ENCODE measurements around the gene ASPDH. TPM values are rescaled to one million over a fixed set of nuclear protein-coding genes. Genes with fewer than 3 reads are reported as not detected.

The ASPDH gene
- total RNA-seq, 1 donor from 2014 or later = not detected

DNA sequence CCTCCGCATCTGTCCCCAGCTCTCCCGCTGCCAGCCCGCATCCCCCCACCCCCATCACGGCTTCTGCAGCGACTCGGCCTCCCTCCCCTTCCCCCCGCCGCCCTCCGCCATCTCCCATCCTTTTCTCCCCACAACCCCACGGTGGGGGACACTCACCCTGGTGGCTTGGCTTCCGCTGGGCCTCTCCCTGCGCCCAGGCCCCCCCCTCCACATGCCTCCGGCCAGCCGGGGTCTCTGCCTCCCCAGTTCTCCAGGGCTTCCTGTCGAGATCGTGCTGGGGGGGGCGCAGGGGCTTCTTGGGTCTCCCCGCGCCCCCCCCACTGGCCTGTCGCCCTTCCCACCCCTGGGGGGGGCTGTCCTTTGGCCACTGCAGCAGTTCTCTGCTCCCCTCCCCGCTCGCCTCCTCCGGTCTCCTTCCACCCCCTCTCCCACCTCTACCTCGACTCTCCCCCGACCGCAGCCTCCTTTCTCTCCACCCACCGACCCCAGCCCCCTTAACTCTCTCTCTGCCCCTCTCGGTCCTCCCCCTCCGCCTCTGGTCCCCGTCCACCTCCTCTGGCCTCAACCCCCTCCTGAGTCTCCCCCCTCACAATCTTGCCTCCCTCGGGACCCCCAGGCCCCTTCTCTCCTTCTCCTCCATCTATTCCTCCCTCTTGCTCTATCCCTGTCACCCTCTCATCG is 37.5 kb upstream of the ASPDH start:
- peaks cover 3% of the 10 kb centered on the region for H3K4me1 Mint-ChIP-seq (ENCODE audit: unreplicated experiment)
- H3K27ac Mint-ChIP-seq (ENCODE audit: unreplicated experiment) = no peak overlapping the region
- TF ChIP-seq, protein P1, sequence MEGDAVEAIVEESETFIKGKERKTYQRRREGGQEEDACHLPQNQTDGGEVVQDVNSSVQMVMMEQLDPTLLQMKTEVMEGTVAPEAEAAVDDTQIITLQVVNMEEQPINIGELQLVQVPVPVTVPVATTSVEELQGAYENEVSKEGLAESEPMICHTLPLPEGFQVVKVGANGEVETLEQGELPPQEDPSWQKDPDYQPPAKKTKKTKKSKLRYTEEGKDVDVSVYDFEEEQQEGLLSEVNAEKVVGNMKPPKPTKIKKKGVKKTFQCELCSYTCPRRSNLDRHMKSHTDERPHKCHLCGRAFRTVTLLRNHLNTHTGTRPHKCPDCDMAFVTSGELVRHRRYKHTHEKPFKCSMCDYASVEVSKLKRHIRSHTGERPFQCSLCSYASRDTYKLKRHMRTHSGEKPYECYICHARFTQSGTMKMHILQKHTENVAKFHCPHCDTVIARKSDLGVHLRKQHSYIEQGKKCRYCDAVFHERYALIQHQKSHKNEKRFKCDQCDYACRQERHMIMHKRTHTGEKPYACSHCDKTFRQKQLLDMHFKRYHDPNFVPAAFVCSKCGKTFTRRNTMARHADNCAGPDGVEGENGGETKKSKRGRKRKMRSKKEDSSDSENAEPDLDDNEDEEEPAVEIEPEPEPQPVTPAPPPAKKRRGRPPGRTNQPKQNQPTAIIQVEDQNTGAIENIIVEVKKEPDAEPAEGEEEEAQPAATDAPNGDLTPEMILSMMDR (IDR thresholded peaks at IDR 0.05; ENCODE audit: unreplicated experiment) = no peak
- peaks cover 27% of the 10 kb centered on the region for H3K36me3 Mint-ChIP-seq (ENCODE audit: low read depth, unreplicated experiment)
- no peak overlapping the region for H3K4me3 Mint-ChIP-seq (ENCODE audit: unreplicated experiment)
- peaks cover 49% of the 10 kb centered on the region for H3K9me3 Mint-ChIP-seq (ENCODE audit: unreplicated experiment)
- DNase-seq (ENCODE audit: low spot score) = no peak
- H3K27me3 Mint-ChIP-seq (ENCODE audit: unreplicated experiment) = peaks cover 30% of the 10 kb centered on the region

DNA sequence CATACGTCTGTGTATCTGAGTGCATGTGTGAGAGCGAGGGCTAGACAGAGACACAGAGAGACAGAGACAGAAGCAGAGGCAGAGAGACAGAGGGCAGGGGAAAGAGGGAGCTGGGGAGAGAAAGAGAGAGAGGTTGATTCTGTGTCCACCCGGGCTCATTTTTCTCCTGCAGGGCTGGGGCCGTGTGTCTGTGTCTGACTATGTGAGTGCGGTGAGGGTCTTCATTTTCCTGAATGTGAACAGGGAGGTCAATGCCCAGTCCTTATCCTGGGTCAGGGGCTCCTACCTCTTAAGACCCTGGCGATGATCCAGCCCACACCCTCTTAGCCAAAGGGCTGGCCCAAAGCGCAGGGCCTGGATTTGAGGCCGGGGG is 36.9 kb upstream of the ASPDH start:
- Mint-ChIP-seq H3K4me3 (ENCODE audit: unreplicated experiment) (no peak overlapping the region), H3K27me3 (ENCODE audit: unreplicated experiment) (peaks cover 28% of the 10 kb centered on the region), H3K9me3 (ENCODE audit: unreplicated experiment) (peaks cover 49% of the 10 kb centered on the region), H3K36me3 (ENCODE audit: low read depth, unreplicated experiment) (peaks cover 27% of the 10 kb centered on the region), H3K27ac (ENCODE audit: unreplicated experiment) (no peak overlapping the region), H3K4me1 (ENCODE audit: unreplicated experiment) (peaks cover 3% of the 10 kb centered on the region)
- no peak for DNase-seq (ENCODE audit: low spot score)
- TF ChIP-seq, protein P1 (IDR thresholded peaks at IDR 0.05; ENCODE audit: unreplicated experiment) = no peak

DNA sequence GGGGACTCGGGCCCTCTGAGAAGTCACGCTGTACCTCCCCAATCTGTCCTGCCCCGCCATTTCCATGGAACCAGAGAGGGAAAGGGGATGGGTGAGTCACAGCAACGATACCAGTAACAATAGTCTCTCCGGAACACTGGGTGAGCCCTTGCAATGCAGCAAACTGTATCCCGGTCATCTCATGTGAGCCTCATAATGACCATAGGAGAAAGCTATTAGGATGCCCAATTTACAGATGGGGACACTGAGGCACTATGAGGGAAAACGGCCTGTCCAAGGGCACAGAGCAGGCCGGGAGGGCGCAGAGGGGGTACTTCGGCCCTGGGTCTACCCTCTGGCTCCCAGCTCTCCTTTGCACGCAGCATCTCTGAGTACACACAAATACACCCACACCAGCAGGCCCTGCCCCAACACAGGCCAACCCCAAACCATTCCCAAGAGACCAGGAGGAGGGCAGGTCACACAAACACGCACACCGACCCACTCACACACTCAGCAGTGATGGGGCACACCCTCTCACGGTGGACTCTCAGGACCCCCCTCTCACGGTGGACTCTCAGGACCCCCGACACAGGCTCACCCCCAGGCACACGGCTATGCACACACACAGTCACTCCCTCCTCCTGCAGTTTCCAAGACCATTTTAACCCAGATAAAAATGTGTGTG is 36.3 kb upstream of the ASPDH start:
- H3K27me3 Mint-ChIP-seq (ENCODE audit: unreplicated experiment) = peaks cover 28% of the 10 kb centered on the region
- H3K27ac Mint-ChIP-seq (ENCODE audit: unreplicated experiment) = no peak overlapping the region
- peaks cover 3% of the 10 kb centered on the region for H3K4me1 Mint-ChIP-seq (ENCODE audit: unreplicated experiment)
- TF ChIP-seq, protein P1 (IDR thresholded peaks at IDR 0.05; ENCODE audit: unreplicated experiment) = no peak
- no peak overlapping the region for H3K4me3 Mint-ChIP-seq (ENCODE audit: unreplicated experiment)
- peaks cover 27% of the 10 kb centered on the region for H3K36me3 Mint-ChIP-seq (ENCODE audit: low read depth, unreplicated experiment)
- no peak for DNase-seq (ENCODE audit: low spot score)
- peaks cover 47% of the 10 kb centered on the region for H3K9me3 Mint-ChIP-seq (ENCODE audit: unreplicated experiment)

DNA sequence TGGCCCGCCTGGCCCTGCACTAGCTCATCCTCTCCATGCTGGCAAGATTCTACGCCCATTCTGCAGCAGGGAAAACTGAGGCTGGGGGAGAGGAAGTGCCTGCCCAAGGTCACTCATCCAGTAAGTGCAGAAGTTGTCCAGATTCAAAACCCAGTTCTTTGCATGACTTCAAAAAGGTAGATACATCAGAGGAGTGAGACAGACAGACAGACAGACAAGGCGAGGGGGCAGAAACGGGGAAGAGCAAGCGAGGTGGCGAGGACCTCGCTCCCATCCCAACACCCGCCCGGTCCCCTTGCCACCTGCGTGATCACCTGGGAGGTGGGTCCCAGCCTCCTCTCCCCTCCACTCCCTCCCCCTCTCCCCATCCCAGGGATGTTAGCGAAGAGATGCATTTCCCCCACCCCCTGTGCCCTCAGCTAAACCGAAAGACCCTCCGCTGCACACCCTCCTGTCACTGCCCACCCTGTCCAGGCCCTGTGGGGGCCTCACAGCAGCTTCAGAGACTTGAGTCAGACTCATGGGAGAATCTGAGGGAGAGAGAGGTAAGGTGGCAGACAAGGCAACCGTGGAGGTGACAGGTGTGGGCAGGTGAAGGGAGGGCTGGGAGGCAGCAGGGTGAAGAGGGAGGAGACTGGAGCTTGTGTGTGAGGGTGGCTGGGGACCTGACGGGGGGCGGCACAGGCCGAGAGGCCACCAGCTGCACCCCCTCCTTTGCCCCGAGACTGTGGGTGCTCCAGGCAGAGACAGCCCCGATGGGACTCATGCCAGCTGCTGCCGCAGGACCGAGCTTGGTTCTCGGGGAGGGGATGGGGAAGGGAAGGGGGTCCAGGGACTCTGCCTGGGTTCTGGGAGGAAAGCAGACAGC is 35.6 kb upstream of the ASPDH start:
- Mint-ChIP-seq H3K27ac (ENCODE audit: unreplicated experiment) (no peak overlapping the region), H3K4me1 (ENCODE audit: unreplicated experiment) (peaks cover 3% of the 10 kb centered on the region), H3K27me3 (ENCODE audit: unreplicated experiment) (peaks cover 26% of the 10 kb centered on the region), H3K4me3 (ENCODE audit: unreplicated experiment) (peak overlapping the region; percentile 7), H3K9me3 (ENCODE audit: unreplicated experiment) (peaks cover 42% of the 10 kb centered on the region), H3K36me3 (ENCODE audit: low read depth, unreplicated experiment) (peaks cover 23% of the 10 kb centered on the region)
- no peak for DNase-seq (ENCODE audit: low spot score)
- TF ChIP-seq, protein P1 (IDR thresholded peaks at IDR 0.05; ENCODE audit: unreplicated experiment) = no peak
